ENCODE data around the gene RIPPLY2.
A peak's percentile ranks its signal among the peaks of the same experiment; 100 is the strongest.

The RIPPLY2 gene

DNA sequence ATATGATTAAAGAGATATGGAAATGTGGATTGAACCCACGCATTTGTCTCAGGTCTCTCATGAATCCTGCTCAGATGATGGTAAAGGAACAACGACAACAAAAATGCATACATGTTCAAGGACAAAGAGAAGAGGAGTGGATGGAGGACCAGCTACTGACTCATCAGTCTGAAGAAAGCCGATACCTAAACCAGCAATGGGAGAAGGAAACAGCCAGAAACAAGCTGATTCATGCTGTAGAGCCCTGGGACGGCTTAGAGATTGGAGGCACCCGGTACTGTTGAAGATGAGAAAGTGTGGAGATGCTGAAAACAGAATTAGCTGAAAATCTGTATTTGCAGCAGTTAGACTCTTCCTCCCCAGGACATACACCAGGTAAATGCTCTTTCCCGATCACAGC, 14.4 kb upstream of the RIPPLY2 start:
- no peak overlapping the region for H3K9ac ChIP-seq (ENCODE audit: low read length)
- peaks cover 5% of the 10 kb centered on the region for H3K9me3 ChIP-seq (ENCODE audit: control insufficient read depth, low read depth, low read length)
- no peaks in the 10 kb centered on the region for H3K36me3 ChIP-seq (ENCODE audit: control insufficient read depth, low read depth, low read length)
- no peak overlapping the region for H3K4me3 ChIP-seq (ENCODE audit: low read length)
- no peak overlapping the region for H3K27ac ChIP-seq (ENCODE audit: low read length)
- H3K27me3 ChIP-seq (ENCODE audit: control insufficient read depth, insufficient read depth, low read length) = no peaks in the 10 kb centered on the region
- peaks cover 4% of the 10 kb centered on the region for H3K4me1 ChIP-seq (ENCODE audit: control insufficient read depth, low read depth, low read length)

DNA sequence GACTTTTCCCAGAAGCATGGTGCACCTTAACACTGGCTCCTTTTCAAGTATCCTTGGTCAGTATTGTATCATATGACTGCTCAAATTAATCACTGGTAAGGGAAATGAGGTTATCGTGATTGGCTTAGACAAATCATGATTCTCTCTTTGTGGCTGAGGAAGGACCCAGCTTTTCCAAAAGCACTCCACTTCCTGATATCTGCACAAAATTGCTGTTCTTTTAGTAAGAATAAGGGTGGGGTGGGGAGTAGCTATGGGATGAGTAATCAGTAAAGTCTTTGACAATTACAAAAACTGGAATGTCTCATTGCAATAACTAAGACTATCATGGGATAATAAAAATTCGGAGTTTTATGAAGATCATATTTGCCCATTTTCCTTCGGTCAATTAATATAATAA, 9.0 kb upstream of the RIPPLY2 start:
- Histone ChIP-seq H3K9me3 (ENCODE audit: control insufficient read depth, low read depth, low read length) (peaks cover 5% of the 10 kb centered on the region), H3K4me3 (ENCODE audit: low read length) (no peak overlapping the region), H3K27me3 (ENCODE audit: control insufficient read depth, insufficient read depth, low read length) (no peaks in the 10 kb centered on the region), H3K4me1 (ENCODE audit: control insufficient read depth, low read depth, low read length) (peaks cover 4% of the 10 kb centered on the region), H3K9ac (ENCODE audit: low read length) (no peak overlapping the region), H3K36me3 (ENCODE audit: control insufficient read depth, low read depth, low read length) (no peaks in the 10 kb centered on the region), H3K27ac (ENCODE audit: low read length) (no peak overlapping the region)

- Histone ChIP-seq H3K4me3 (ENCODE audit: low read length) (no peak overlapping the region), H3K27me3 (ENCODE audit: control insufficient read depth, insufficient read depth, low read length) (no peaks in the 10 kb centered on the region), H3K9me3 (ENCODE audit: control insufficient read depth, low read depth, low read length) (peaks cover 3% of the 10 kb centered on the region), H3K27ac (ENCODE audit: low read length) (no peak overlapping the region), H3K9ac (ENCODE audit: low read length) (no peak overlapping the region), H3K4me1 (ENCODE audit: control insufficient read depth, low read depth, low read length) (no peaks in the 10 kb centered on the region), H3K36me3 (ENCODE audit: control insufficient read depth, low read depth, low read length) (no peaks in the 10 kb centered on the region)
Measured at GRCh38 chr6:83846291-83846690, 6.9 kb upstream of the RIPPLY2 start.

DNA sequence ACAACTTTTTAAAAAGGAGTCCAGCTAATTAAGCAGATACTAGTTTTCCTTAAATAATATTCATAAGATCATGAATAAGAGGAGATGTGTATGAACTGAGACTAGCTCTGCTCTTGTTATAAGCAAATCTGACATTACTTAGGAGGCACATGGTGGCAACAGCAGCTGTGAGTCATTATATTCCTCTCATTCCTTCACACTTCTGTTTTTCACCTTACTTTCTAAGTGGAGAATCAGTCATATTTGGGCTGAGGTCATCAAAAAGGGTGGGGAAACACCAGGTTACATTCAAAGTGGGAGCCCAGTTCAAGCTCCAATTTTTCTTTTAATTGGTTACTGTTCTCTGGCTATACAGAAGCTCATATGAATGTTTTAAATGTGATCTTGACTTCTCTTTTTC, 6.0 kb upstream of the RIPPLY2 start:
- no peak overlapping the region for H3K27ac ChIP-seq (ENCODE audit: low read length)
- no peak overlapping the region for H3K4me3 ChIP-seq (ENCODE audit: low read length)
- H3K36me3 ChIP-seq (ENCODE audit: control insufficient read depth, low read depth, low read length) = no peaks in the 10 kb centered on the region
- H3K9me3 ChIP-seq (ENCODE audit: control insufficient read depth, low read depth, low read length) = no peaks in the 10 kb centered on the region
- H3K27me3 ChIP-seq (ENCODE audit: control insufficient read depth, insufficient read depth, low read length) = peaks cover 8% of the 10 kb centered on the region
- H3K4me1 ChIP-seq (ENCODE audit: control insufficient read depth, low read depth, low read length) = no peaks in the 10 kb centered on the region
- H3K9ac ChIP-seq (ENCODE audit: low read length) = no peak overlapping the region

GRCh38 chr6:83849127-83849526, 4.0 kb upstream of the RIPPLY2 start:
- Histone ChIP-seq H3K27me3 (ENCODE audit: control insufficient read depth, insufficient read depth, low read length) (peaks cover 28% of the 10 kb centered on the region), H3K27ac (ENCODE audit: low read length) (no peak overlapping the region), H3K9ac (ENCODE audit: low read length) (no peak overlapping the region), H3K36me3 (ENCODE audit: control insufficient read depth, low read depth, low read length) (no peaks in the 10 kb centered on the region), H3K4me3 (ENCODE audit: low read length) (no peak overlapping the region), H3K9me3 (ENCODE audit: control insufficient read depth, low read depth, low read length) (no peaks in the 10 kb centered on the region), H3K4me1 (ENCODE audit: control insufficient read depth, low read depth, low read length) (peaks cover 6% of the 10 kb centered on the region)

DNA sequence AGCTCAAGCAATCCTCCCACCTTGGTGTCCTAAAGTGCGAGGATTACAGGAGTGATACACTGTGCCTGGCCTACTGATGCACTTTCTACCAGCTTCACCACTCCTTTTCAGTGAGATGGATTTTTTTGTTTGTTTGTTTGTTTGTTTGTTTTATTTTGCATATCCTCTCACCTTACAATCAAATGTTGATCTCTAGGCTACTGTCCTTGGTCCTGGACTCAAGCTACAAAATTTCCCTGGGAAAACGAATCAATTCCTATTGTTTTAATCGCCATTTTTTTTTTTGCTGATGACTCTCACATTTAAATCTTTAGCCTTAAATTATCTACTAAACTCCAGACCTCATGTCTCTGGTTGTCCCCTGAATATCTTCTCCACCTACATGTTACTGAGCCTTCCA, 3.5 kb upstream of the RIPPLY2 start:
- Histone ChIP-seq H3K9me3 (ENCODE audit: control insufficient read depth, low read depth, low read length) (no peaks in the 10 kb centered on the region), H3K27ac (ENCODE audit: low read length) (no peak overlapping the region), H3K27me3 (ENCODE audit: control insufficient read depth, insufficient read depth, low read length) (peaks cover 33% of the 10 kb centered on the region), H3K4me3 (ENCODE audit: low read length) (no peak overlapping the region), H3K9ac (ENCODE audit: low read length) (no peak overlapping the region), H3K4me1 (ENCODE audit: control insufficient read depth, low read depth, low read length) (peaks cover 6% of the 10 kb centered on the region), H3K36me3 (ENCODE audit: control insufficient read depth, low read depth, low read length) (no peaks in the 10 kb centered on the region)

GRCh38 chr6:83852528-83853177, 507 bp upstream of the RIPPLY2 start:
- Histone ChIP-seq H3K27ac (ENCODE audit: low read length) (no peak overlapping the region), H3K4me1 (ENCODE audit: control insufficient read depth, low read depth, low read length) (peaks cover 6% of the 10 kb centered on the region), H3K9me3 (ENCODE audit: control insufficient read depth, low read depth, low read length) (no peaks in the 10 kb centered on the region), H3K36me3 (ENCODE audit: control insufficient read depth, low read depth, low read length) (no peaks in the 10 kb centered on the region), H3K27me3 (ENCODE audit: control insufficient read depth, insufficient read depth, low read length) (peaks cover 45% of the 10 kb centered on the region), H3K9ac (ENCODE audit: low read length) (peak overlapping the region; percentile 31), H3K4me3 (ENCODE audit: low read length) (peak overlapping the region; percentile 75)

DNA sequence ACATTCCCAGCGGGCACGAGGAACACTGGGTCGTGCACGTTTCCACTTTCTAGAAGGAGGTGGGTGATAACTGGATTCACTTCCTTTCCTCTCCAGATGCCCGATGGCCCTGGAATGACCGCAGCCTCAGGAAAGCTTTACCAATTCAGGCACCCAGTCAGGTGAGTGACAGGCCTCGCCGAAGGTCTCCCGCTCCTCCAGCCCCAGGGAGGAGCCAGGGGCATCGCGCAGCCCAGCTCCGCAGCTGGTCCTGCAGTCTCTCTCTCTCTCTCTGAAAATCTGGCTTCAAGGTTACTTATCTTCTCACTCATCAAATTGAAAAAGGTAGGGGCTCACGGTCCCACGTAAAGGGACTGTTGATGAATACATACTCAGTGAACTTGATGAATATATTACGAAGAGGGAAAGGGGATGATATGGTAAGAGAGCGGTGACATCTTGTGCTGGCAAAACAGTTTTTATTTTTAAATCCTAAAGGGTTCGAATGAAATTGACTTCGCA, 891 bp downstream of the RIPPLY2 start:
- no peak overlapping the region for H3K9ac ChIP-seq (ENCODE audit: low read length)
- peak overlapping the region; percentile 75 for H3K4me3 ChIP-seq (ENCODE audit: low read length)
- H3K27me3 ChIP-seq (ENCODE audit: control insufficient read depth, insufficient read depth, low read length) = peaks cover 45% of the 10 kb centered on the region
- peaks cover 8% of the 10 kb centered on the region for H3K4me1 ChIP-seq (ENCODE audit: control insufficient read depth, low read depth, low read length)
- H3K36me3 ChIP-seq (ENCODE audit: control insufficient read depth, low read depth, low read length) = no peaks in the 10 kb centered on the region
- no peak overlapping the region for H3K27ac ChIP-seq (ENCODE audit: low read length)
- H3K9me3 ChIP-seq (ENCODE audit: control insufficient read depth, low read depth, low read length) = no peaks in the 10 kb centered on the region

DNA sequence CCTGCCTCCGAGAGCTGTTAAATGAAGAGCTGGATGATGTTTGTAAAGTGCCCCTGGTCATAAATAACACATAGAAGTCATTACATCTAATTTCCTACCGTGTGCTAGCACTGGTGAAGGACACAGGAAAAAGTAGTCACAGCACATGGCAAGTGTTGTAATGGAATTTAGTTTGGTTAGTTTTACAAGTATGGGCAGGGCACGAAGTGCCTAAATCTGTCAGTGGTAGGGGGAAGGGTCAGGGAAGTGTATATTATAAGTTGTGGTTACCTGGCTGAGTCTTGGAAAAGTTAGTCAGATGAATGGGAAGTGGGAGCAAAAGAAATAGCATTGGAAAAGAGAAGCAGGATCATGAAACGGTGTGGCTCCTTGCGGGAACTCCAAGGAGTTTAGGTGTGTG, 1.6 kb downstream of the RIPPLY2 start:
- Histone ChIP-seq H3K4me1 (ENCODE audit: control insufficient read depth, low read depth, low read length) (peaks cover 10% of the 10 kb centered on the region), H3K9ac (ENCODE audit: low read length) (no peak overlapping the region), H3K27ac (ENCODE audit: low read length) (no peak overlapping the region), H3K9me3 (ENCODE audit: control insufficient read depth, low read depth, low read length) (no peaks in the 10 kb centered on the region), H3K36me3 (ENCODE audit: control insufficient read depth, low read depth, low read length) (no peaks in the 10 kb centered on the region), H3K4me3 (ENCODE audit: low read length) (no peak overlapping the region), H3K27me3 (ENCODE audit: control insufficient read depth, insufficient read depth, low read length) (peaks cover 45% of the 10 kb centered on the region)

DNA sequence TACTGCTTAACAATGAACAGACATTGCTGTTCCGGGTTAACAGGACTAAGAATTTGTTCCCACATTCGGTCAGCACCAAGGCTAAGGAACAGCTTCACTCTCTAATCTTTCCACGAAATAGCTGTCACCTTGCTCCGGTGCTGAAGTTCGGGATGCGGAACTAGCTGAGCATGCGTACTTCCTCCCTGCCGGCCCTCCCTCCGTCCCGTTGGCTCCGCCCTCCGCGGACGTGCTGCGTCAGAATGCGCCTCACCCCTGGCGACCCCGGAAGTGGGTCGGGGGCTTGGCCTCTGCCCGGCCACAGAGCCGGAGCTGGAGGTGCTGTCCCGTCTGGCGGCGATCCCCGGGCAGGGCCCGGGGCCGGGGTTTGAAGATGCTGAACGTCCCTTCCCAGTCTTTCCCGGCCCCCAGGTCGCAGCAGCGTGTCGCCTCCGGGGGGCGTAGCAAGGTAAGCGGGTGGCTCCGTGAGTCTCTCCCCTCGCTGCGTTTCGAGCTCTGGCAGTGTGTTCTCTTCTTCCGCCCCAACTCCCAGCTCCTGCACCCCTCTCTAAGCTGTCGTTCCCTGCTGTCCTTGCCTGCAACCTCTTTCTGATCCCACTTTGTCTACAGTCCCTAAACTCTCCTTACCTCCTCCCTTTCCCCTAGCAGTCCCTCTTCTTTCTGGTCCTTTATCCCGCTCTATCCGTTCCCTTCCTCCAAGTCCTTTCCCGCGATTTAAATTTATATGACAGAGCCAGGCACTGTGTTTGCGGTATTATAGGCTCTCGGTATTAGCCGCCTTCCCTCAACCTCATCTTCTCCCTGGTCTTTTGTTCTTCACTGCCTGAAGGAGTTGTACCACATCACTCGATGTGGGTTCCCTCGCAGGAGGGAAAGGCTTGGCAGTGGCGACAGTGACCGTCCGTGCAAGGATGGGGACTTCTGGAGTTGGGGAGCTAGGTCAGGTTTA, 6.5 kb downstream of the RIPPLY2 start, which contains the start of gene CYB5R4:
Gene CYB5R4 (plus strand): TSS at position 280 of the 949 bp plus-strand sequence. CDS start 94 bp downstream, at position 374.
- no peak within 1 kb of the TSS for H3K27ac ChIP-seq (ENCODE audit: low read length)
- peak within 1 kb of the TSS; percentile 43 for H3K9ac ChIP-seq (ENCODE audit: low read length)

GRCh38 chr6:83860359-83860755, 7.2 kb downstream of the RIPPLY2 start:
- Histone ChIP-seq H3K4me3 (ENCODE audit: low read length) (peak overlapping the region; percentile 95), H3K27ac (ENCODE audit: low read length) (no peak overlapping the region), H3K4me1 (ENCODE audit: control insufficient read depth, low read depth, low read length) (peaks cover 3% of the 10 kb centered on the region), H3K9me3 (ENCODE audit: control insufficient read depth, low read depth, low read length) (no peaks in the 10 kb centered on the region), H3K27me3 (ENCODE audit: control insufficient read depth, insufficient read depth, low read length) (peaks cover 9% of the 10 kb centered on the region), H3K9ac (ENCODE audit: low read length) (peak overlapping the region; percentile 43), H3K36me3 (ENCODE audit: control insufficient read depth, low read depth, low read length) (peaks cover 7% of the 10 kb centered on the region)

More for the DNA sequence above, 6.5 kb downstream of the RIPPLY2 start, which contains the start of gene CYB5R4:
- H3K4me3 ChIP-seq (ENCODE audit: low read length) = peak within 1 kb of the TSS; percentile 95
- peaks cover 3% of the 10 kb centered on the region for H3K4me1 ChIP-seq (ENCODE audit: control insufficient read depth, low read depth, low read length)
- H3K36me3 ChIP-seq (ENCODE audit: control insufficient read depth, low read depth, low read length) = peaks cover 2% of the 10 kb centered on the region
- H3K9me3 ChIP-seq (ENCODE audit: control insufficient read depth, low read depth, low read length) = no peaks in the 10 kb centered on the region
- H3K27me3 ChIP-seq (ENCODE audit: control insufficient read depth, insufficient read depth, low read length) = peaks cover 15% of the 10 kb centered on the region

Measured in iPS-18a (cell line).